Immature natural killer cell (primary cell): Measurements from ENCODE around the gene GABBR2. TPM values are rescaled to one million over a fixed set of nuclear protein-coding genes. Genes with fewer than 3 reads are reported as not detected.

Source experiments
- DNase-seq, 3 donors: peaks; one replicate each; pipeline ENCODE4 v3.0.0; 2022; ENCODE audit warnings: mixed read lengths in 1 of 3
- H3K27ac Mint-ChIP-seq, 6 donors: one replicate each; pipeline ENCODE4 v1.8.0; 2020; ENCODE audit warnings: mixed read lengths in 6 of 6, mild to moderate bottlenecking in 5 of 6, inconsistent platforms in 4 of 6, moderate library complexity in 3 of 6
- H3K27me3 Mint-ChIP-seq, 3 donors: one replicate each; pipeline ENCODE4 v1.8.0; 2020 to 2021; ENCODE audit warnings: low read depth in 3 of 3, mild to moderate bottlenecking in 3 of 3, mixed read lengths in 3 of 3, moderate library complexity in 3 of 3, inconsistent platforms in 1 of 3
- H3K36me3 Mint-ChIP-seq, 3 donors: one replicate each; pipeline ENCODE4 v1.8.0; 2020; ENCODE audit warnings: mixed read lengths in 3 of 3, inconsistent platforms in 2 of 3, mild to moderate bottlenecking in 2 of 3
- H3K4me1 Mint-ChIP-seq, 2 donors: one replicate each; pipeline ENCODE4 v1.8.0; 2020; ENCODE audit warnings: inconsistent platforms in 2 of 2, mild to moderate bottlenecking in 2 of 2, mixed read lengths in 2 of 2, moderate library complexity in 1 of 2
- H3K4me3 Mint-ChIP-seq, 5 donors: one replicate each; pipeline ENCODE4 v1.8.0; 2020; ENCODE audit warnings: mild to moderate bottlenecking in 5 of 5, mixed read lengths in 5 of 5, inconsistent platforms in 3 of 5, moderate library complexity in 3 of 5
- H3K9me3 Mint-ChIP-seq, 6 donors: one replicate each; pipeline ENCODE4 v1.8.0; 2020; ENCODE audit warnings: mild to moderate bottlenecking in 6 of 6, mixed read lengths in 6 of 6, inconsistent platforms in 4 of 6, moderate library complexity in 3 of 6
- polyA plus RNA-seq, 3 donors: library from polyadenylated mRNA; unstranded; fragments of 300-500 nt; fragmentation: Illumina TruSeq; gene quantifications; one replicate each; pipeline ENCODE4 v1.2.3, GENCODE V29; 2021

Gene GABBR2
- polyA plus RNA-seq, 3 donors from 2014 or later, result not detected

GRCh38 chr9:98652302-98652701 is 56.4 kb downstream of the GABBR2 start:
- H3K4me1 Mint-ChIP-seq, result no peaks in the 10 kb centered on the region
- DNase-seq, result no peak
- H3K9me3 Mint-ChIP-seq, result peaks cover 0 to 5% (median 0%) of the 10 kb centered on the region in 6 donors
- H3K4me3 Mint-ChIP-seq, result no peak overlapping the region
- no peak overlapping the region for H3K27ac Mint-ChIP-seq
- H3K27me3 Mint-ChIP-seq, result peaks cover 1 to 9% (median 6%) of the 10 kb centered on the region in 3 donors
- H3K36me3 Mint-ChIP-seq, result no peaks in the 10 kb centered on the region

- no peak for DNase-seq
- H3K36me3 Mint-ChIP-seq, result no peaks in the 10 kb centered on the region
- peaks cover 1 to 8% (median 6%) of the 10 kb centered on the region in 3 donors for H3K27me3 Mint-ChIP-seq
Observed at GRCh38 chr9:98647236-98647635, 61.5 kb downstream of the GABBR2 start.

GRCh38 chr9:98644011-98644410 is 64.7 kb downstream of the GABBR2 start:
- H3K9me3 Mint-ChIP-seq, result no peaks in the 10 kb centered on the region
- H3K27me3 Mint-ChIP-seq, result peaks cover 0 to 12% (median 4%) of the 10 kb centered on the region in 3 donors
- H3K36me3 Mint-ChIP-seq, result no peaks in the 10 kb centered on the region
- no peak overlapping the region for H3K27ac Mint-ChIP-seq
- H3K4me1 Mint-ChIP-seq, result no peaks in the 10 kb centered on the region
- no peak overlapping the region for H3K4me3 Mint-ChIP-seq
- DNase-seq, result no peak

More at GRCh38 chr9:98647236-98647635, 61.5 kb downstream of the GABBR2 start:
- Mint-ChIP-seq H3K9me3 (peaks cover 0 to 5% (median 0%) of the 10 kb centered on the region in 6 donors), H3K4me1 (no peaks in the 10 kb centered on the region), H3K27ac (no peak overlapping the region), H3K4me3 (no peak overlapping the region)

GRCh38 chr9:98642661-98643312 is 65.9 kb downstream of the GABBR2 start:
- no peaks in the 10 kb centered on the region for H3K9me3 Mint-ChIP-seq
- no peaks in the 10 kb centered on the region for H3K36me3 Mint-ChIP-seq
- no peak for DNase-seq
- no peaks in the 10 kb centered on the region for H3K4me1 Mint-ChIP-seq
- H3K27ac Mint-ChIP-seq, result no peak overlapping the region
- no peak overlapping the region for H3K4me3 Mint-ChIP-seq
- peaks cover 0 to 10% (median 4%) of the 10 kb centered on the region in 3 donors for H3K27me3 Mint-ChIP-seq

GRCh38 chr9:98641695-98642094 is 67.0 kb downstream of the GABBR2 start:
- no peaks in the 10 kb centered on the region for H3K36me3 Mint-ChIP-seq
- no peak overlapping the region for H3K27ac Mint-ChIP-seq
- H3K27me3 Mint-ChIP-seq, result peaks cover 0 to 10% (median 4%) of the 10 kb centered on the region in 3 donors
- H3K4me3 Mint-ChIP-seq, result no peak overlapping the region
- no peak for DNase-seq
- H3K9me3 Mint-ChIP-seq, result no peaks in the 10 kb centered on the region
- no peaks in the 10 kb centered on the region for H3K4me1 Mint-ChIP-seq

- Mint-ChIP-seq H3K4me1 (no peaks in the 10 kb centered on the region), H3K4me3 (no peak overlapping the region), H3K27me3 (peaks cover 0 to 8% (median 4%) of the 10 kb centered on the region in 3 donors), H3K36me3 (no peaks in the 10 kb centered on the region), H3K9me3 (peaks cover 0 to 3% (median 0%) of the 10 kb centered on the region in 6 donors), H3K27ac (no peak overlapping the region)
- no peak for DNase-seq
Observed at GRCh38 chr9:98640394-98640793, 68.3 kb downstream of the GABBR2 start.

GRCh38 chr9:98639133-98639532 is 69.6 kb downstream of the GABBR2 start:
- Mint-ChIP-seq H3K4me1 (no peaks in the 10 kb centered on the region), H3K27ac (no peak overlapping the region), H3K4me3 (no peak overlapping the region), H3K27me3 (peaks cover 0 to 7% (median 4%) of the 10 kb centered on the region in 3 donors), H3K9me3 (peaks cover 0 to 3% (median 0%) of the 10 kb centered on the region in 6 donors), H3K36me3 (no peaks in the 10 kb centered on the region)
- no peak for DNase-seq

GRCh38 chr9:98637381-98637780 is 71.4 kb downstream of the GABBR2 start:
- no peak for DNase-seq
- Mint-ChIP-seq H3K36me3 (no peaks in the 10 kb centered on the region), H3K27me3 (peaks cover 0 to 4% (median 3%) of the 10 kb centered on the region in 3 donors), H3K4me3 (no peak overlapping the region), H3K4me1 (no peaks in the 10 kb centered on the region), H3K27ac (no peak overlapping the region), H3K9me3 (peaks cover 0 to 3% (median 0%) of the 10 kb centered on the region in 6 donors)

GRCh38 chr9:98635374-98635773 is 73.4 kb downstream of the GABBR2 start:
- Mint-ChIP-seq H3K4me1 (no peaks in the 10 kb centered on the region), H3K9me3 (peaks cover 0 to 3% (median 0%) of the 10 kb centered on the region in 6 donors), H3K27me3 (peaks cover 0 to 3% (median 1%) of the 10 kb centered on the region in 3 donors), H3K36me3 (no peaks in the 10 kb centered on the region), H3K27ac (no peak overlapping the region), H3K4me3 (no peak overlapping the region)
- DNase-seq, result no peak

GRCh38 chr9:98634685-98635336 is 73.9 kb downstream of the GABBR2 start:
- no peaks in the 10 kb centered on the region for H3K4me1 Mint-ChIP-seq
- H3K36me3 Mint-ChIP-seq, result no peaks in the 10 kb centered on the region
- peaks cover 0 to 3% (median 0%) of the 10 kb centered on the region in 6 donors for H3K9me3 Mint-ChIP-seq
- H3K27me3 Mint-ChIP-seq, result peaks cover 0 to 4% (median 0%) of the 10 kb centered on the region in 3 donors
- H3K4me3 Mint-ChIP-seq, result no peak overlapping the region
- no peak for DNase-seq
- no peak overlapping the region for H3K27ac Mint-ChIP-seq

GRCh38 chr9:98632839-98633238 is 75.9 kb downstream of the GABBR2 start:
- H3K36me3 Mint-ChIP-seq, result no peaks in the 10 kb centered on the region
- H3K4me3 Mint-ChIP-seq, result no peak overlapping the region
- H3K9me3 Mint-ChIP-seq, result peaks cover 0 to 3% (median 0%) of the 10 kb centered on the region in 6 donors
- no peaks in the 10 kb centered on the region for H3K4me1 Mint-ChIP-seq
- peaks cover 0 to 4% (median 4%) of the 10 kb centered on the region in 3 donors for H3K27me3 Mint-ChIP-seq
- DNase-seq, result no peak
- no peak overlapping the region for H3K27ac Mint-ChIP-seq

GRCh38 chr9:98627296-98627695 is 81.4 kb downstream of the GABBR2 start:
- Mint-ChIP-seq H3K27ac (no peak overlapping the region), H3K4me1 (no peaks in the 10 kb centered on the region), H3K36me3 (peaks cover 0 to 3% (median 0%) of the 10 kb centered on the region in 3 donors), H3K27me3 (peaks cover 4 to 7% (median 6%) of the 10 kb centered on the region in 3 donors), H3K4me3 (no peak overlapping the region), H3K9me3 (no peaks in the 10 kb centered on the region)
- no peak for DNase-seq

- Mint-ChIP-seq H3K9me3 (no peaks in the 10 kb centered on the region), H3K4me3 (no peak overlapping the region), H3K36me3 (peaks cover 0 to 3% (median 0%) of the 10 kb centered on the region in 3 donors), H3K4me1 (no peaks in the 10 kb centered on the region), H3K27ac (no peak overlapping the region), H3K27me3 (peaks cover 4 to 8% (median 6%) of the 10 kb centered on the region in 3 donors)
- DNase-seq, result no peak
Observed at GRCh38 chr9:98625728-98626127, 83.0 kb downstream of the GABBR2 start.

GRCh38 chr9:98619788-98620187 is 88.9 kb downstream of the GABBR2 start:
- H3K27ac Mint-ChIP-seq, result no peak overlapping the region

More at GRCh38 chr9:98619788-98620187, 88.9 kb downstream of the GABBR2 start:
- no peak overlapping the region for H3K4me3 Mint-ChIP-seq
- no peak for DNase-seq
- H3K36me3 Mint-ChIP-seq, result peaks cover 0 to 3% (median 0%) of the 10 kb centered on the region in 3 donors
- no peaks in the 10 kb centered on the region for H3K9me3 Mint-ChIP-seq
- no peaks in the 10 kb centered on the region for H3K4me1 Mint-ChIP-seq
- H3K27me3 Mint-ChIP-seq, result peaks cover 0 to 8% (median 4%) of the 10 kb centered on the region in 3 donors
